Astrocyte (in vitro differentiated cells and primary cell): ENCODE measurements around the gene C2orf68. TPM values are rescaled to one million over a fixed set of nuclear protein-coding genes. Genes with fewer than 3 reads are reported as not detected.
"Not testable (repeated sequence)": the region's sequence is repeated elsewhere in the genome, so short reads cannot be mapped to it uniquely, and the experiment has no call there.

Experiments used
- DNase-seq: peaks from one replicate; pipeline ENCODE4 v3.0.0-alpha.2; 2010; ENCODE audit warnings: low read depth
- FAIRE-seq: peaks from 2 replicates; lab custom pipeline; 2011; peaks lifted over from hg19 to GRCh38; lab: Jason Lieb, UNC
- H2AFZ ChIP-seq: 2 replicates; pipeline ENCODE4 v1.6.0; 2012; ENCODE audit warnings: low read depth, low read length, inconsistent platforms
- H3K27ac ChIP-seq: 2 replicates; pipeline ENCODE4 v1.5.1; 2011; ENCODE audit warnings: low read depth, low read length, inconsistent platforms
- H3K27me3 ChIP-seq: 2 replicates; pipeline ENCODE4 v1.6.0; 2011; ENCODE audit warnings: low read length, inconsistent platforms; ENCODE audit not compliant: insufficient read depth
- H3K36me3 ChIP-seq: 2 replicates; pipeline ENCODE4 v1.5.1; 2011; ENCODE audit warnings: low read length, inconsistent platforms; ENCODE audit not compliant: insufficient read depth
- H3K4me1 ChIP-seq: 2 replicates; pipeline ENCODE4 v1.5.1; 2011; ENCODE audit warnings: low read length, inconsistent platforms; ENCODE audit not compliant: insufficient read depth
- H3K4me2 ChIP-seq: 2 replicates; pipeline ENCODE4 v1.6.0; 2012; ENCODE audit warnings: low read length, inconsistent platforms
- H3K4me3 ChIP-seq: 2 replicates; pipeline ENCODE4 v1.5.1; 2011; ENCODE audit warnings: low read depth, mild to moderate bottlenecking, low read length, inconsistent platforms; ENCODE audit not compliant: insufficient read depth
- H3K79me2 ChIP-seq: 2 replicates; pipeline ENCODE4 v1.6.0; 2012; ENCODE audit warnings: mild to moderate bottlenecking, low read length, inconsistent platforms; ENCODE audit not compliant: insufficient read depth
- H3K9ac ChIP-seq: 2 replicates; pipeline ENCODE4 v1.6.0; 2012; ENCODE audit warnings: mild to moderate bottlenecking, low read length, inconsistent platforms
- H3K9me3 ChIP-seq: 2 replicates; pipeline ENCODE4 v1.5.1; 2012; ENCODE audit warnings: low read depth, mild to moderate bottlenecking, low read length, inconsistent platforms; ENCODE audit not compliant: insufficient read depth
- H4K20me1 ChIP-seq: 2 replicates; pipeline ENCODE4 v1.6.0; 2012; ENCODE audit warnings: low read length, inconsistent platforms; ENCODE audit not compliant: insufficient read depth
- H3K27ac Mint-ChIP-seq: one replicate; pipeline ENCODE4 v1.8.0; 2021; ENCODE audit warnings: mild to moderate bottlenecking, mixed read lengths; ENCODE audit not compliant: unreplicated experiment
- H3K27me3 Mint-ChIP-seq: one replicate; pipeline ENCODE4 v1.8.0; 2021; ENCODE audit warnings: low read depth, mixed read lengths; ENCODE audit not compliant: unreplicated experiment
- H3K36me3 Mint-ChIP-seq: one replicate; pipeline ENCODE4 v1.8.0; 2021; ENCODE audit warnings: low read depth, mixed read lengths; ENCODE audit not compliant: unreplicated experiment
- H3K4me1 Mint-ChIP-seq: one replicate; pipeline ENCODE4 v1.8.0; 2021; ENCODE audit warnings: low read depth, mixed read lengths; ENCODE audit not compliant: unreplicated experiment
- H3K4me3 Mint-ChIP-seq: one replicate; pipeline ENCODE4 v1.8.0; 2021; ENCODE audit warnings: mild to moderate bottlenecking, moderate library complexity, mixed read lengths; ENCODE audit not compliant: unreplicated experiment
- H3K9me3 Mint-ChIP-seq: one replicate; pipeline ENCODE4 v1.8.0; 2021; ENCODE audit warnings: mild to moderate bottlenecking, mixed read lengths; ENCODE audit not compliant: unreplicated experiment
- CTCF ChIP-seq: IDR thresholded peaks from 2 replicates; pipeline ENCODE4 v1.5.1; 2011; ENCODE audit warnings: low read depth, mild to moderate bottlenecking, inconsistent platforms, low read length, moderate library complexity; ENCODE audit not compliant: insufficient read depth
- EZH2 ChIP-seq: IDR thresholded peaks from 2 replicates; pipeline ENCODE4 v1.6.1; 2012; ENCODE audit warnings: mild to moderate bottlenecking, low read length, inconsistent platforms; ENCODE audit not compliant: insufficient read depth
- total RNA-seq: library from RNA; stranded (reverse); gene quantifications from 2 replicates; pipeline ENCODE4 v1.2.1, GENCODE V29; 2021

The C2orf68 gene
- total RNA-seq, 1 donor from 2014 or later = 17.8 TPM

- H3K36me3 Mint-ChIP-seq = peaks cover 20% of the 10 kb centered on the region
- H3K4me1 Mint-ChIP-seq = peaks cover 5% of the 10 kb centered on the region
- H3K79me2 ChIP-seq = peaks cover 55% of the 10 kb centered on the region
- TF ChIP-seq EZH2 (no peak), CTCF (no peak)
- H3K36me3 ChIP-seq = peaks cover 56% of the 10 kb centered on the region
- H3K27me3 ChIP-seq = no peaks in the 10 kb centered on the region
- no peak overlapping the region for H3K4me3 ChIP-seq
- no peak overlapping the region for H3K4me3 Mint-ChIP-seq
- H3K27ac Mint-ChIP-seq = no peak overlapping the region
- H3K27me3 Mint-ChIP-seq = no peaks in the 10 kb centered on the region
- FAIRE-seq = no peak
- no peaks in the 10 kb centered on the region for H3K9me3 ChIP-seq
- peaks cover 9% of the 10 kb centered on the region for H3K4me1 ChIP-seq
- H4K20me1 ChIP-seq = peaks cover 57% of the 10 kb centered on the region
- H3K4me2 ChIP-seq = no peak overlapping the region
- no peak overlapping the region for H3K9ac ChIP-seq
- H3K27ac ChIP-seq = no peak overlapping the region
- H3K9me3 Mint-ChIP-seq = no peaks in the 10 kb centered on the region
- no peak for DNase-seq
- H2AFZ ChIP-seq = no peak overlapping the region
Measured at GRCh38 chr2:85621338-85621737, 9.5 kb upstream of the C2orf68 start.

- H3K36me3 ChIP-seq = peaks cover 45% of the 10 kb centered on the region
- H3K4me2 ChIP-seq = no peak overlapping the region
- no peaks in the 10 kb centered on the region for H3K9me3 ChIP-seq
- H3K27me3 Mint-ChIP-seq = no peaks in the 10 kb centered on the region
- H2AFZ ChIP-seq = no peak overlapping the region
- TF ChIP-seq EZH2 = no peak
- TF ChIP-seq CTCF = no peak
- peaks cover 5% of the 10 kb centered on the region for H3K4me1 Mint-ChIP-seq
- H3K4me1 ChIP-seq = peaks cover 9% of the 10 kb centered on the region
- H3K9ac ChIP-seq = no peak overlapping the region
- H3K27ac Mint-ChIP-seq = no peak overlapping the region
- no peak overlapping the region for H3K4me3 Mint-ChIP-seq
- FAIRE-seq (no peak), DNase-seq (no peak)
- no peak overlapping the region for H3K27ac ChIP-seq
- no peaks in the 10 kb centered on the region for H3K27me3 ChIP-seq
- H3K79me2 ChIP-seq = peaks cover 58% of the 10 kb centered on the region
- no peak overlapping the region for H3K4me3 ChIP-seq
- H3K36me3 Mint-ChIP-seq = peaks cover 11% of the 10 kb centered on the region
- peaks cover 50% of the 10 kb centered on the region for H4K20me1 ChIP-seq
- H3K9me3 Mint-ChIP-seq = no peaks in the 10 kb centered on the region
Measured at GRCh38 chr2:85619617-85620016, 7.8 kb upstream of the C2orf68 start.

- H3K9me3 Mint-ChIP-seq, H3K27me3 ChIP-seq, DNase-seq, FAIRE-seq, H3K36me3 Mint-ChIP-seq, H3K4me1 Mint-ChIP-seq, H3K4me1 ChIP-seq, H3K27ac ChIP-seq, H2AFZ ChIP-seq, H3K4me3 ChIP-seq, H3K9me3 ChIP-seq, H3K27ac Mint-ChIP-seq, H3K27me3 Mint-ChIP-seq: not testable (repeated sequence)
- peaks cover 29% of the 10 kb centered on the region for H3K36me3 ChIP-seq
- H4K20me1 ChIP-seq = peaks cover 36% of the 10 kb centered on the region
- H3K4me3 Mint-ChIP-seq = peak overlapping the region; percentile 91
- H3K9ac ChIP-seq = peak overlapping the region; percentile 98
- H3K79me2 ChIP-seq = peaks cover 54% of the 10 kb centered on the region
- H3K4me2 ChIP-seq = peak overlapping the region; percentile 85
Measured at GRCh38 chr2:85617723-85618122, 5.9 kb upstream of the C2orf68 start.
